HEK293 (cell line): ENCODE data around the gene SYN1.

Experiments
- CTCF ChIA-PET: fragments of 350-600 bp; formaldehyde crosslinking; extraction: SDS; loops from one replicate; lab custom pipeline; 2021; ENCODE audit warnings: antibody characterized with exemption; lab: Yijun Ruan, JAX
- POLR2A ChIA-PET: fragments of 300-600 bp; formaldehyde crosslinking; extraction: SDS; loops from one replicate; lab custom pipeline; 2020; ENCODE audit warnings: antibody characterized with exemption, inconsistent platforms; lab: Yijun Ruan, JAX
- H3K27ac ChIP-seq: fragments of 200-500 bp; sonication (Bioruptor generic); 2 replicates; pipeline ENCODE4 v1.5.1; 2014; ENCODE audit warnings: low read depth, low read length, control low read depth, inconsistent platforms; ENCODE audit errors: extremely low read depth
- H3K36me3 ChIP-seq, 2 experiments: fragments of 200-500 bp in 1 of 2; sonication (Bioruptor generic) in 1 of 2; 1 replicate in 1 of 2; 2 replicates in 1 of 2; pipeline ENCODE4 v1.5.1; 2014 to 2017; ENCODE audit warnings: inconsistent platforms in 2 of 2, low read length in 2 of 2; ENCODE audit not compliant: control insufficient read depth in 2 of 2, insufficient read depth in 1 of 2
- H3K4me1 ChIP-seq: fragments of 200-500 bp; sonication (Bioruptor generic); 2 replicates; pipeline ENCODE4 v1.5.1; 2014; ENCODE audit warnings: mild to moderate bottlenecking, low read length, inconsistent platforms; ENCODE audit not compliant: control insufficient read depth, insufficient read depth
- H3K4me3 ChIP-seq: 2 replicates; pipeline ENCODE4 v1.5.1; 2011; ENCODE audit warnings: low read depth, mild to moderate bottlenecking, control low read depth, low read length, moderate library complexity
- H3K9me3 ChIP-seq: fragments of 200-500 bp; sonication (Bioruptor generic); 2 replicates; pipeline ENCODE4 v1.5.1; 2014; ENCODE audit warnings: low read depth, low read length, inconsistent platforms; ENCODE audit not compliant: control insufficient read depth, insufficient read depth
- GLI2 ChIP-seq: fragments of 450-650 bp; formaldehyde crosslinking; IDR thresholded peaks from 2 replicates; pipeline ENCODE4; 2017; ENCODE audit warnings: missing biosample characterization, missing genetic modification characterization, low read depth, borderline replicate concordance
- KLF10 ChIP-seq: fragments of 450-650 bp; IDR thresholded peaks from 2 replicates; pipeline ENCODE4 v1.5.1; 2018; ENCODE audit warnings: missing biosample characterization, mild to moderate bottlenecking, missing genetic modification characterization
- KLF17 ChIP-seq: fragments of 450-650 bp; formaldehyde crosslinking; IDR thresholded peaks from 2 replicates; pipeline ENCODE4 v1.5.1; 2016; ENCODE audit warnings: missing biosample characterization, missing genetic modification characterization
- SALL2 ChIP-seq: fragments of 450-650 bp; formaldehyde crosslinking; IDR thresholded peaks from 2 replicates; pipeline ENCODE4 v1.5.0; 2017; ENCODE audit warnings: missing biosample characterization, mild to moderate bottlenecking, missing genetic modification characterization, borderline replicate concordance
- ZBTB1 ChIP-seq: fragments of 450-650 bp; formaldehyde crosslinking; IDR thresholded peaks from 2 replicates; pipeline ENCODE4 v1.5.1; 2016; ENCODE audit warnings: missing biosample characterization, missing genetic modification characterization
- ZBTB11 ChIP-seq: fragments of 450-650 bp; formaldehyde crosslinking; conservative IDR thresholded peaks from 2 replicates; pipeline ENCODE4 v1.5.1; 2016; ENCODE audit warnings: low read depth, missing biosample characterization, missing genetic modification characterization
- ZBTB21 ChIP-seq: fragments of 450-650 bp; formaldehyde crosslinking; IDR thresholded peaks from 2 replicates; pipeline ENCODE4 v1.5.1; 2017; ENCODE audit warnings: missing biosample characterization, missing genetic modification characterization
- ZBTB7A ChIP-seq: fragments of 450-650 bp; formaldehyde crosslinking; IDR thresholded peaks from 2 replicates; pipeline ENCODE4 v1.5.1; 2016; ENCODE audit warnings: low read depth, missing biosample characterization, missing genetic modification characterization
- ZFP3 ChIP-seq: fragments of 450-650 bp; formaldehyde crosslinking; IDR thresholded peaks from 2 replicates; pipeline ENCODE4 v1.5.1; 2016; ENCODE audit warnings: low read depth, missing biosample characterization, missing genetic modification characterization
- ZFP41 ChIP-seq: fragments of 450-650 bp; formaldehyde crosslinking; IDR thresholded peaks from 2 replicates; pipeline ENCODE4 v1.5.1; 2016; ENCODE audit warnings: missing biosample characterization, missing genetic modification characterization, borderline replicate concordance
- ZNF10 ChIP-seq: fragments of 450-650 bp; formaldehyde crosslinking; IDR thresholded peaks from 2 replicates; pipeline ENCODE4 v1.5.1; 2017; ENCODE audit warnings: missing biosample characterization, missing genetic modification characterization
- ZNF169 ChIP-seq: fragments of 450-650 bp; formaldehyde crosslinking; IDR thresholded peaks from 2 replicates; pipeline ENCODE4 v1.5.1; 2016; ENCODE audit warnings: missing biosample characterization, missing genetic modification characterization
- ZNF248 ChIP-seq: fragments of 450-650 bp; formaldehyde crosslinking; IDR thresholded peaks from 2 replicates; pipeline ENCODE4 v1.5.1; 2017; ENCODE audit warnings: missing biosample characterization, missing genetic modification characterization
- ZNF280C ChIP-seq: fragments of 450-650 bp; formaldehyde crosslinking; IDR thresholded peaks from 2 replicates; pipeline ENCODE4 v1.5.1; 2016; ENCODE audit warnings: missing biosample characterization, missing genetic modification characterization
- ZNF335 ChIP-seq: fragments of 450-650 bp; formaldehyde crosslinking; conservative IDR thresholded peaks from 2 replicates; pipeline ENCODE4 v1.5.1; 2016; ENCODE audit warnings: missing biosample characterization, missing genetic modification characterization
- ZNF398 ChIP-seq: fragments of 450-650 bp; formaldehyde crosslinking; IDR thresholded peaks from 2 replicates; pipeline ENCODE4 v1.5.1; 2017; ENCODE audit warnings: missing biosample characterization, missing genetic modification characterization
- ZNF660 ChIP-seq: fragments of 450-650 bp; IDR thresholded peaks from 2 replicates; pipeline ENCODE4 v1.5.1; 2018; ENCODE audit warnings: missing biosample characterization, mild to moderate bottlenecking, missing genetic modification characterization
- ZNF664 ChIP-seq: fragments of 450-650 bp; formaldehyde crosslinking; IDR thresholded peaks from 2 replicates; pipeline ENCODE4 v1.5.1; 2016; ENCODE audit warnings: missing biosample characterization, missing genetic modification characterization
- ZNF843 ChIP-seq: fragments of 450-650 bp; formaldehyde crosslinking; IDR thresholded peaks from 2 replicates; pipeline ENCODE4 v1.5.1; 2016; ENCODE audit warnings: missing biosample characterization, missing genetic modification characterization
- ZSCAN23 ChIP-seq: fragments of 450-650 bp; formaldehyde crosslinking; IDR thresholded peaks from 2 replicates; pipeline ENCODE4 v1.5.1; 2016; ENCODE audit warnings: missing biosample characterization, missing genetic modification characterization
- ZSCAN30 ChIP-seq: fragments of 450-650 bp; IDR thresholded peaks from 2 replicates; pipeline ENCODE4 v1.5.1; 2018; ENCODE audit warnings: missing biosample characterization, mild to moderate bottlenecking, missing genetic modification characterization, moderate library complexity
- TF ChIP-seq, protein P1 (sequence below): fragments of 450-650 bp; formaldehyde crosslinking; IDR thresholded peaks from 2 replicates; pipeline ENCODE4 v1.5.1; 2016; ENCODE audit warnings: missing biosample characterization, missing genetic modification characterization
- TF ChIP-seq, protein P2 (sequence below): fragments of 450-650 bp; formaldehyde crosslinking; IDR thresholded peaks from 2 replicates; pipeline ENCODE4 v1.5.1; 2016; ENCODE audit warnings: missing biosample characterization, missing genetic modification characterization

Gene SYN1

GRCh38 chrX:47571215-47571614 is 48.4 kb downstream of the SYN1 start (continued):
- TF ChIP-seq ZSCAN23 (no peak), ZNF398 (tag by site-specific recombination) (no peak), ZBTB7A (tag by site-specific recombination) (no peak)

DNA sequence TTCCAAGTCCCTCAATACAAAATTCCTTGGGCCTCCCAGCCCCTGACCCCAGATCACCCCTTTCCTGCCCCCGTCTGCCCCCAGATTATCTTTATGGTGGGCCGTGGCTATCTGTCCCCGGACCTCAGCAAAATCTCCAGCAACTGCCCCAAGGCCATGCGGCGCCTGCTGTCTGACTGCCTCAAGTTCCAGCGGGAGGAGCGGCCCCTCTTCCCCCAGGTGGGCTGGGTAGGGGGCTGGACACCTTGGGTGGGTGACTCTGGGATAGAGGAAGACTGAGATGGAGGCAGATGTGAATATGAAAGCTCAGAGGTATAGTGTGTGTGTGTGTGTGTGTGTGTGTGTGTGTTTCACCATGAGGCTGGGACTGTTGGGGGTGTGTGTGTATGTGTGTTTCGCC is 48.9 kb downstream of the SYN1 start:
- CTCF ChIA-PET, result interaction anchor here (0.5 to 0.7 kb wide), 2 partner anchors 176 to 380 kb away, joined by 3 to 4 read pairs; no protein-coding TSS in a partner anchor
- TF ChIP-seq KLF17 (no peak), ZNF843 (tag by site-specific recombination) (no peak), ZBTB1 (no peak), ZNF664 (no peak), ZNF248 (no peak), ZFP3 (tag by site-specific recombination) (no peak), ZNF10 (tag by site-specific recombination) (no peak), ZFP41 (tag by site-specific recombination) (no peak), ZNF169 (tag by site-specific recombination) (no peak), ZNF280C (tag by site-specific recombination) (no peak), KLF10 (no peak), GLI2 (tag by site-specific recombination) (no peak), ZBTB21 (tag by site-specific recombination) (no peak), SALL2 (no peak), ZNF660 (no peak), ZNF335 (tag by site-specific recombination) (no peak), ZSCAN30 (tag by site-specific recombination) (no peak)
- POLR2A ChIA-PET, result no interaction called here

GRCh38 chrX:47568656-47569295 is 50.9 kb downstream of the SYN1 start:
- H3K36me3 ChIP-seq, result peaks cover 0 to 73% of the 10 kb centered on the region in 2 experiments; a peak in 1 of 3 replicates
- H3K9me3 ChIP-seq, result no peaks in the 10 kb centered on the region
- H3K27ac ChIP-seq, result no peak overlapping the region
- ChIA-PET CTCF (interaction anchor here (0.7 to 1.0 kb wide), 3 partner anchors 12 to 75 kb away, joined by 3 read pairs; no protein-coding TSS in a partner anchor), POLR2A (no interaction called here)
- H3K4me1 ChIP-seq, result no peaks in the 10 kb centered on the region
- no peak overlapping the region for H3K4me3 ChIP-seq
- TF ChIP-seq, protein P1, sequence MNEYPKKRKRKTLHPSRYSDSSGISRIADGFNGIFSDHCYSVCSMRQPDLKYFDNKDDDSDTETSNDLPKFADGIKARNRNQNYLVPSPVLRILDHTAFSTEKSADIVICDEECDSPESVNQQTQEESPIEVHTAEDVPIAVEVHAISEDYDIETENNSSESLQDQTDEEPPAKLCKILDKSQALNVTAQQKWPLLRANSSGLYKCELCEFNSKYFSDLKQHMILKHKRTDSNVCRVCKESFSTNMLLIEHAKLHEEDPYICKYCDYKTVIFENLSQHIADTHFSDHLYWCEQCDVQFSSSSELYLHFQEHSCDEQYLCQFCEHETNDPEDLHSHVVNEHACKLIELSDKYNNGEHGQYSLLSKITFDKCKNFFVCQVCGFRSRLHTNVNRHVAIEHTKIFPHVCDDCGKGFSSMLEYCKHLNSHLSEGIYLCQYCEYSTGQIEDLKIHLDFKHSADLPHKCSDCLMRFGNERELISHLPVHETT, result no peak
- TF ChIP-seq ZBTB11 (tag by site-specific recombination), result no peak
- TF ChIP-seq, protein P2, sequence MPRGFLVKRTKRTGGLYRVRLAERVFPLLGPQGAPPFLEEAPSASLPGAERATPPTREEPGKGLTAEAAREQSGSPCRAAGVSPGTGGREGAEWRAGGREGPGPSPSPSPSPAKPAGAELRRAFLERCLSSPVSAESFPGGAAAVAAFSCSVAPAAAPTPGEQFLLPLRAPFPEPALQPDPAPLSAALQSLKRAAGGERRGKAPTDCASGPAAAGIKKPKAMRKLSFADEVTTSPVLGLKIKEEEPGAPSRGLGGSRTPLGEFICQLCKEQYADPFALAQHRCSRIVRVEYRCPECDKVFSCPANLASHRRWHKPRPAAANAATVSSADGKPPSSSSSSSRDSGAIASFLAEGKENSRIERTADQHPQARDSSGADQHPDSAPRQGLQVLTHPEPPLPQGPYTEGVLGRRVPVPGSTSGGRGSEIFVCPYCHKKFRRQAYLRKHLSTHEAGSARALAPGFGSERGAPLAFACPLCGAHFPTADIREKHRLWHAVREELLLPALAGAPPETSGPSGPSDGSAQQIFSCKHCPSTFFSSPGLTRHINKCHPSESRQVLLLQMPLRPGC, result no peak

More for the DNA sequence above, 48.9 kb downstream of the SYN1 start:
- Histone ChIP-seq H3K4me3 (no peak overlapping the region), H3K36me3 (peaks cover 0 to 56% of the 10 kb centered on the region in 2 experiments; a peak in 1 of 3 replicates), H3K4me1 (no peaks in the 10 kb centered on the region), H3K9me3 (no peaks in the 10 kb centered on the region), H3K27ac (no peak overlapping the region)
